HCT116 (cell line): ENCODE measurements around the gene CDKAL1. TPM values are rescaled to one million over a fixed set of nuclear protein-coding genes. Genes with fewer than 3 reads are reported as not detected.

ENCODE experiments used
- ATAC-seq: fragments of 200-7000 bp; cut with Tn5 transposase; 2 replicates; pipeline ENCODE4 v1.9.1; 2020; ENCODE audit warnings: mild to moderate bottlenecking, moderate library complexity
- BruUV-seq: library from RNA; stranded (reverse); fragments of 400-500 nt; replicated peaks from 2 replicates; lab custom pipeline; 2021; lab: Mats Ljungman, UMichigan
- CTCF ChIA-PET: fragments of 300-600 bp; sonication (Branson Sonifier 250); formaldehyde crosslinking; loops from one replicate; lab custom pipeline; 2021; ENCODE audit warnings: antibody characterized with exemption; lab: Charles Lee
- POLR2A ChIA-PET: fragments of 300-600, 350-600 bp; sonication (Branson Sonifier 250); formaldehyde crosslinking; loops from one replicate; lab custom pipeline; 2021; ENCODE audit warnings: antibody characterized with exemption; lab: Charles Lee
- RAD21 ChIA-PET, 2 experiments: fragments of 300-600 bp; sonication (Branson Sonifier 250); formaldehyde crosslinking; loops; one replicate each; lab custom pipeline; 2023; ENCODE audit warnings: low total read pairs in 2 of 2; ENCODE audit not compliant: uncharacterized antibody in 2 of 2, unreplicated experiment in 2 of 2, low non-redundant PET in 1 of 2; lab: Charles Lee
- DNase-seq: peaks from one replicate; pipeline ENCODE4 v3.0.0-alpha.2; 2010; ENCODE audit warnings: low read depth, low spot score
- H2AFZ ChIP-seq: fragments of 200-600 bp; shearing (Covaris generic), sonication (generic); 2 replicates; pipeline ENCODE4 v1.6.1; 2017; ENCODE audit warnings: low read depth, mixed run types, mixed read lengths, antibody characterized with exemption, low read length; ENCODE audit not compliant: poor library complexity, severe bottlenecking
- H3K27ac ChIP-seq: 2 replicates; pipeline ENCODE4 v1.5.1; 2012; ENCODE audit warnings: low read depth, low read length
- H3K27me3 ChIP-seq: fragments of 200-600 bp; sonication (generic); 2 replicates; pipeline ENCODE4 v1.6.1; 2016; ENCODE audit warnings: mixed run types, low read length, mixed read lengths; ENCODE audit not compliant: insufficient read depth
- H3K36me3 ChIP-seq, 2 experiments: fragments of 200-500 bp in 1 of 2; fragments of 200-600 bp in 1 of 2; sonication (Bioruptor generic) in 1 of 2; sonication (generic) in 1 of 2; 2 replicates each; pipeline versions ENCODE4 v1.5.1 to v1.6.1; 2014 to 2016; ENCODE audit warnings: low read length in 2 of 2, inconsistent platforms in 1 of 2, mixed read lengths in 1 of 2, mixed run types in 1 of 2; ENCODE audit not compliant: insufficient read depth in 2 of 2, control insufficient read depth in 1 of 2
- H3K4me1 ChIP-seq, 2 experiments: fragments of 200-600 bp in 1 of 2; sonication (generic) in 1 of 2; 2 replicates each; pipeline versions ENCODE4 v1.5.1 to v1.6.1; 2012 to 2017; ENCODE audit warnings: low read length in 2 of 2, inconsistent platforms in 1 of 2, mild to moderate bottlenecking in 1 of 2, mixed read lengths in 1 of 2, mixed run types in 1 of 2, moderate library complexity in 1 of 2; ENCODE audit not compliant: insufficient read depth in 2 of 2, control insufficient read depth in 1 of 2
- H3K4me2 ChIP-seq: fragments of 200-600 bp; sonication (generic); 2 replicates; pipeline ENCODE4 v1.6.1; 2017; ENCODE audit warnings: mixed run types, low read length, mixed read lengths
- H3K4me3 ChIP-seq, 2 experiments: fragments of 200-600 bp in 1 of 2; sonication (generic) in 1 of 2; replicated peaks in 1 of 2; 2 replicates each; pipeline ENCODE4 v1.5.1; 2011 to 2016; ENCODE audit warnings: low read length in 2 of 2, control low read depth in 1 of 2, low read depth in 1 of 2, mild to moderate bottlenecking in 1 of 2, mixed read lengths in 1 of 2, mixed run types in 1 of 2
- H3K79me2 ChIP-seq: fragments of 200-600 bp; sonication (generic); 2 replicates; pipeline ENCODE4 v1.6.1; 2017; ENCODE audit warnings: mild to moderate bottlenecking, mixed run types, low read length, moderate library complexity, mixed read lengths; ENCODE audit not compliant: insufficient read depth
- H3K9ac ChIP-seq: fragments of 200-600 bp; sonication (generic); 2 replicates; pipeline ENCODE4 v1.6.1; 2016; ENCODE audit warnings: low read length, mixed read lengths
- H3K9me2 ChIP-seq: fragments of 200-600 bp; sonication (generic), shearing (Covaris generic); 2 replicates; pipeline ENCODE4 v1.6.1; 2017; ENCODE audit warnings: mixed run types, mild to moderate bottlenecking, moderate library complexity; ENCODE audit not compliant: insufficient read depth
- H3K9me3 ChIP-seq, 2 experiments: fragments of 200-500 bp in 1 of 2; fragments of 200-600 bp in 1 of 2; sonication (Bioruptor generic) in 1 of 2; sonication (generic) in 1 of 2; 2 replicates each; pipeline ENCODE4 v1.6.1; 2014 to 2017; ENCODE audit warnings: low read length in 2 of 2, mixed read lengths in 2 of 2, inconsistent platforms in 1 of 2, low read depth in 1 of 2, mild to moderate bottlenecking in 1 of 2, mixed run types in 1 of 2, moderate library complexity in 1 of 2; ENCODE audit not compliant: control insufficient read depth in 1 of 2, insufficient read depth in 1 of 2
- H4K20me1 ChIP-seq: fragments of 200-600 bp; sonication (generic), shearing (Covaris generic); 2 replicates; pipeline ENCODE4 v1.6.1; 2017; ENCODE audit warnings: mixed run types, mild to moderate bottlenecking, moderate library complexity; ENCODE audit not compliant: insufficient read depth
- EGR1 ChIP-seq: IDR thresholded peaks from 2 replicates; pipeline ENCODE4 v1.6.1; 2012; ENCODE audit warnings: low read depth
- EZH2phosphoT487 ChIP-seq: fragments of 200-600 bp; IDR thresholded peaks from 2 replicates; pipeline ENCODE4 v1.6.1; 2018; ENCODE audit warnings: antibody characterized with exemption, borderline replicate concordance
- FOSL1 ChIP-seq: IDR thresholded peaks from 2 replicates; pipeline ENCODE4 v1.6.1; 2012; ENCODE audit warnings: low read depth
- JUND ChIP-seq: IDR thresholded peaks from 2 replicates; pipeline ENCODE4 v1.6.1; 2012
- MAX ChIP-seq: IDR thresholded peaks from 2 replicates; pipeline ENCODE4 v1.6.1; 2012
- POLR2A ChIP-seq: IDR thresholded peaks from 2 replicates; pipeline ENCODE4 v1.7.0; 2011; ENCODE audit warnings: borderline replicate concordance; ENCODE audit not compliant: insufficient read depth, insufficient read length; ENCODE audit errors: extremely low read depth
- POLR2AphosphoS5 ChIP-seq: IDR thresholded peaks from 2 replicates; pipeline ENCODE4 v1.6.1; 2011; ENCODE audit warnings: mild to moderate bottlenecking, low read depth, low read length, moderate library complexity
- RAD21 ChIP-seq: IDR thresholded peaks from 2 replicates; pipeline ENCODE4 v1.6.1; 2012; ENCODE audit warnings: low read depth, mild to moderate bottlenecking
- REST ChIP-seq: IDR thresholded peaks from 2 replicates; pipeline ENCODE4 v1.6.1; 2012; ENCODE audit warnings: low read depth
- SIN3A ChIP-seq: IDR thresholded peaks from 2 replicates; pipeline ENCODE4 v1.6.1; 2012; ENCODE audit warnings: low read depth
- SP1 ChIP-seq: IDR thresholded peaks from 2 replicates; pipeline ENCODE4 v1.6.1; 2012; ENCODE audit warnings: low read depth
- SRF ChIP-seq: IDR thresholded peaks from 2 replicates; pipeline ENCODE4 v1.6.1; 2012; ENCODE audit warnings: low read depth
- TCF7L2 ChIP-seq: IDR thresholded peaks from 2 replicates; pipeline ENCODE4 v1.7.0; 2011; ENCODE audit warnings: borderline replicate concordance, inconsistent platforms; ENCODE audit not compliant: insufficient read depth, insufficient read length; ENCODE audit errors: extremely low read depth
- ZFX ChIP-seq: fragments of 450-650 bp; IDR thresholded peaks from 2 replicates; pipeline ENCODE4 v1.6.1; 2017
- ZNF274 ChIP-seq: fragments of 200-500 bp; sonication (Bioruptor generic); IDR thresholded peaks from 2 replicates; pipeline ENCODE4 v1.6.1; 2014; ENCODE audit warnings: mild to moderate bottlenecking, low read depth, low read length, inconsistent platforms
- intact Hi-C: fragments of 100-400 bp; cut with micrococcal nuclease; formaldehyde crosslinking; loops from 2 replicates; pipeline ENCODE4 v1.10.0; 2022
- total RNA-seq: library from RNA; stranded (reverse); gene quantifications from one replicate; pipeline ENCODE4 v1.2.1, GENCODE V29; 2021; ENCODE audit not compliant: unreplicated experiment
- TF ChIP-seq, protein P1 (sequence below): IDR thresholded peaks from 2 replicates; pipeline ENCODE4 v1.6.1; 2011; ENCODE audit warnings: mild to moderate bottlenecking, low read length, moderate library complexity; ENCODE audit not compliant: insufficient replicate concordance; ENCODE audit errors: extremely low read depth
- TF ChIP-seq, protein P2 (sequence below): IDR thresholded peaks from 2 replicates; pipeline ENCODE4 v1.6.1; 2012
- TF ChIP-seq, protein P3 (sequence below), 3 experiments: fragments of 200-600 bp in 1 of 3; sonication (generic) in 1 of 3; IDR thresholded peaks in 2 of 3; conservative IDR thresholded peaks in 1 of 3; 2 replicates each; pipeline ENCODE4 v1.5.1; 2012 to 2017; ENCODE audit warnings: low read depth in 2 of 3, low read length in 2 of 3, antibody characterized with exemption in 1 of 3, borderline replicate concordance in 1 of 3, control low read depth in 1 of 3, mild to moderate bottlenecking in 1 of 3, mixed read lengths in 1 of 3, mixed run types in 1 of 3, moderate library complexity in 1 of 3; ENCODE audit not compliant: insufficient read depth in 1 of 3

The CDKAL1 gene
- total RNA-seq, 1 experiment from 2014 or later = 14.9 TPM

- no TSS peak for BruUV-seq
- H3K4me2 ChIP-seq = no peak overlapping the region
- no peaks in the 10 kb centered on the region for H4K20me1 ChIP-seq
- H3K4me3 ChIP-seq = no peak overlapping the region
- H3K9me2 ChIP-seq = no peaks in the 10 kb centered on the region
- POLR2A ChIA-PET = interaction anchor here (0.7 kb wide), 1 partner anchor 10 kb away, joined by 3 read pairs; no protein-coding TSS in a partner anchor
- H3K9ac ChIP-seq = no peak overlapping the region
- RAD21 ChIA-PET = no interaction called here
- no peak overlapping the region for H2AFZ ChIP-seq
- H3K79me2 ChIP-seq = no peaks in the 10 kb centered on the region
- TF ChIP-seq SRF = no peak
- TF ChIP-seq FOSL1 = no peak
- TF ChIP-seq SP1 = no peak
- TF ChIP-seq, protein P1, sequence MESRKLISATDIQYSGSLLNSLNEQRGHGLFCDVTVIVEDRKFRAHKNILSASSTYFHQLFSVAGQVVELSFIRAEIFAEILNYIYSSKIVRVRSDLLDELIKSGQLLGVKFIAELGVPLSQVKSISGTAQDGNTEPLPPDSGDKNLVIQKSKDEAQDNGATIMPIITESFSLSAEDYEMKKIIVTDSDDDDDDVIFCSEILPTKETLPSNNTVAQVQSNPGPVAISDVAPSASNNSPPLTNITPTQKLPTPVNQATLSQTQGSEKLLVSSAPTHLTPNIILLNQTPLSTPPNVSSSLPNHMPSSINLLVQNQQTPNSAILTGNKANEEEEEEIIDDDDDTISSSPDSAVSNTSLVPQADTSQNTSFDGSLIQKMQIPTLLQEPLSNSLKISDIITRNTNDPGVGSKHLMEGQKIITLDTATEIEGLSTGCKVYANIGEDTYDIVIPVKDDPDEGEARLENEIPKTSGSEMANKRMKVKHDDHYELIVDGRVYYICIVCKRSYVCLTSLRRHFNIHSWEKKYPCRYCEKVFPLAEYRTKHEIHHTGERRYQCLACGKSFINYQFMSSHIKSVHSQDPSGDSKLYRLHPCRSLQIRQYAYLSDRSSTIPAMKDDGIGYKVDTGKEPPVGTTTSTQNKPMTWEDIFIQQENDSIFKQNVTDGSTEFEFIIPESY = no peak
- no peak for TF ChIP-seq REST
- no peak for TF ChIP-seq SIN3A
- no peak for TF ChIP-seq MAX
- no peak for TF ChIP-seq EGR1
- TF ChIP-seq, protein P2, sequence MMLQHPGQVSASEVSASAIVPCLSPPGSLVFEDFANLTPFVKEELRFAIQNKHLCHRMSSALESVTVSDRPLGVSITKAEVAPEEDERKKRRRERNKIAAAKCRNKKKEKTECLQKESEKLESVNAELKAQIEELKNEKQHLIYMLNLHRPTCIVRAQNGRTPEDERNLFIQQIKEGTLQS = no peak
- TF ChIP-seq TCF7L2 = no peak
- TF ChIP-seq POLR2A = no peak
- TF ChIP-seq POLR2AphosphoS5 = no peak
- no peak for TF ChIP-seq JUND
- no peak for TF ChIP-seq ZNF274
- no peak for TF ChIP-seq ZFX
- no peak for TF ChIP-seq EZH2phosphoT487
- TF ChIP-seq RAD21 = no peak
- TF ChIP-seq, protein P3, sequence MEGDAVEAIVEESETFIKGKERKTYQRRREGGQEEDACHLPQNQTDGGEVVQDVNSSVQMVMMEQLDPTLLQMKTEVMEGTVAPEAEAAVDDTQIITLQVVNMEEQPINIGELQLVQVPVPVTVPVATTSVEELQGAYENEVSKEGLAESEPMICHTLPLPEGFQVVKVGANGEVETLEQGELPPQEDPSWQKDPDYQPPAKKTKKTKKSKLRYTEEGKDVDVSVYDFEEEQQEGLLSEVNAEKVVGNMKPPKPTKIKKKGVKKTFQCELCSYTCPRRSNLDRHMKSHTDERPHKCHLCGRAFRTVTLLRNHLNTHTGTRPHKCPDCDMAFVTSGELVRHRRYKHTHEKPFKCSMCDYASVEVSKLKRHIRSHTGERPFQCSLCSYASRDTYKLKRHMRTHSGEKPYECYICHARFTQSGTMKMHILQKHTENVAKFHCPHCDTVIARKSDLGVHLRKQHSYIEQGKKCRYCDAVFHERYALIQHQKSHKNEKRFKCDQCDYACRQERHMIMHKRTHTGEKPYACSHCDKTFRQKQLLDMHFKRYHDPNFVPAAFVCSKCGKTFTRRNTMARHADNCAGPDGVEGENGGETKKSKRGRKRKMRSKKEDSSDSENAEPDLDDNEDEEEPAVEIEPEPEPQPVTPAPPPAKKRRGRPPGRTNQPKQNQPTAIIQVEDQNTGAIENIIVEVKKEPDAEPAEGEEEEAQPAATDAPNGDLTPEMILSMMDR (IDR thresholded peaks at IDR 0.05 in 2 of 3, conservative IDR thresholded peaks at IDR 0.05 in 1 of 3; ENCODE audit: borderline replicate concordance in 1 of 3, insufficient read depth in 1 of 3, low read depth in 2 of 3, low read length in 2 of 3) = no peak
- intact Hi-C loops = no loop called here
- H3K36me3 ChIP-seq = no peaks in the 10 kb centered on the region
- no peaks in the 10 kb centered on the region for H3K4me1 ChIP-seq
- ATAC-seq (no peak), DNase-seq (no peak)
- CTCF ChIA-PET = no interaction called here
- H3K27me3 ChIP-seq = no peaks in the 10 kb centered on the region
- no peaks in the 10 kb centered on the region for H3K9me3 ChIP-seq
- H3K27ac ChIP-seq = no peak overlapping the region
Observed at GRCh38 chr6:21208081-21208795, 674.0 kb downstream of the CDKAL1 start.
